Measurements from ENCODE around the gene SLC39A1. TPM values are rescaled to one million over a fixed set of nuclear protein-coding genes. Genes with fewer than 3 reads are reported as not detected.

Gene SLC39A1
- total RNA-seq, 1 experiment from 2014 or later, result 152 TPM

DNA sequence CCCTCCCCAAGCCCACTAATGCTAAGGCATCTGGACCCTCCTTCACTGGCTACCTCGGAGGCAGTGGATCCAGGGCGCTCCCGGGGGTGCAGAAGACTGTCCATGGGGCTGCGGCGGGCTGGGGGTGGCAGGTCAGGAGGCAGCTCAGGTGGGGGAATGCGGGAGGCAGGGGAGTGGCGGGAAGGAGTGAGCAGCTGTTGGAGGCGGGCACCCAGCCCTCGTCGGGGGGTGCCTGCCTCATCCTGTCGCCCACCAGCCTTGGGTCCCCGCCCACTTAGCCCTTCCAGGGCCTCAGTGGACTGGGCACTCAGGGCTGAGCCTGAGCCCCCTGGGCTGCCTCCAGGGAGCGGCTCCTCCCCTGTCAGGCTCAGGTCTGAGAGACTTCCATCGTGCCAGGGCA, 29.9 kb downstream of the SLC39A1 start:
- no peaks in the 10 kb centered on the region for H3K9me3 Mint-ChIP-seq (ENCODE audit: low read depth, unreplicated experiment)
- H3K4me3 Mint-ChIP-seq (ENCODE audit: low read depth, unreplicated experiment), result no peak overlapping the region
- no peaks in the 10 kb centered on the region for H3K4me1 Mint-ChIP-seq (ENCODE audit: low read depth, unreplicated experiment)
- no peak for DNase-seq
- no TSS peak for BruUV-seq (replicated peaks)
- CTCF ChIA-PET, result no interaction called here
- H3K36me3 Mint-ChIP-seq (ENCODE audit: insufficient read depth, unreplicated experiment), result peaks cover 64% of the 10 kb centered on the region
- TF ChIP-seq, protein P1, sequence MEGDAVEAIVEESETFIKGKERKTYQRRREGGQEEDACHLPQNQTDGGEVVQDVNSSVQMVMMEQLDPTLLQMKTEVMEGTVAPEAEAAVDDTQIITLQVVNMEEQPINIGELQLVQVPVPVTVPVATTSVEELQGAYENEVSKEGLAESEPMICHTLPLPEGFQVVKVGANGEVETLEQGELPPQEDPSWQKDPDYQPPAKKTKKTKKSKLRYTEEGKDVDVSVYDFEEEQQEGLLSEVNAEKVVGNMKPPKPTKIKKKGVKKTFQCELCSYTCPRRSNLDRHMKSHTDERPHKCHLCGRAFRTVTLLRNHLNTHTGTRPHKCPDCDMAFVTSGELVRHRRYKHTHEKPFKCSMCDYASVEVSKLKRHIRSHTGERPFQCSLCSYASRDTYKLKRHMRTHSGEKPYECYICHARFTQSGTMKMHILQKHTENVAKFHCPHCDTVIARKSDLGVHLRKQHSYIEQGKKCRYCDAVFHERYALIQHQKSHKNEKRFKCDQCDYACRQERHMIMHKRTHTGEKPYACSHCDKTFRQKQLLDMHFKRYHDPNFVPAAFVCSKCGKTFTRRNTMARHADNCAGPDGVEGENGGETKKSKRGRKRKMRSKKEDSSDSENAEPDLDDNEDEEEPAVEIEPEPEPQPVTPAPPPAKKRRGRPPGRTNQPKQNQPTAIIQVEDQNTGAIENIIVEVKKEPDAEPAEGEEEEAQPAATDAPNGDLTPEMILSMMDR (IDR thresholded peaks at IDR 0.05; ENCODE audit: unreplicated experiment), result no peak
- H3K27ac Mint-ChIP-seq (ENCODE audit: unreplicated experiment), result no peak overlapping the region
- intact Hi-C loops (cut with micrococcal nuclease; ENCODE audit: unreplicated experiment), result no loop called here
- no peaks in the 10 kb centered on the region for H3K27me3 Mint-ChIP-seq (ENCODE audit: unreplicated experiment)

DNA sequence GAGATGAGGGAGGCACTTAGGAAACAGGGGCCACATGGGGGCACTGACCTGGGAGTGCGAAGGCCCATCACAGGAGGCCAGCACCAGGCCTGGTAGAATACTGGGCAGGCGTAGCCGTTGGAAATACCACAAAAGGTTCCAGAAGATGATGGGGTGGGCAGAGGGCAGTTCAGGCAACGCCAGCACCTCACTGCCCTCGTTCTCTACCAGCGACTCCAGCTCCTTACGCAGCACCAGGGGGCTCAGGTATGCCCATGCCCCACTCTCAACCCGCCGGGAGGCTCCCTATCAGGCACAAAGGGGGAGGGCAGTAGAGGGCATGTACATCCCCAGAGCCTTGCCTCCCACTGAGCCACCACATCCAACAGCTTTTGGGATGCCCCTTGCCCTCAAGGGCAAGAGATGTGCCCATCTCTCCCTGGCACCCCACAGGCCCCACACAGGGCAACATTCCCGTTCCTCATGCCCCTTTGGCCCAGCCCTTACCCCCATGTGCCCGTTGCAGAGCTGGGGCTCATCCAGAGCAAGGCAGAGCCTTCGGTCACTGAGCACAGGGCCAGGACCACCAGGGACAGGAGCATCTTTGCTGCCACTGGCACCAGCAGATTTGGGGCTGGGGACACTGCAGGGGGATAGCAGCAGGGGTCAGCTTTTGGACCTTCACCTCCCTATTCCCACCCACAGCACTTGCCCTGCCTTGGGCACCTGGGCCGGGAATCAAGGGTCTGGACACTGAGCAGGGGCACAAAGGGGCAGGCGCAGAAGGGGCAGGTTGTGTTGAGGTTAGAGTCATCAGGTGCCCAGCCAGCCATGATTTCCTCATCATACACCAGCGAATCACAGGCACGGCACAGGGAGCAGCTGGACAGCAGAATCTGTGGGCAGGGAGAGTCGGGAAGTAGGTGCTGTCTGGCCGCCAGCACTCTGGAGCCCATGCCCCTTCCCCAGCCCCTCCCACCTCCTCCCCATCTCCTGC, 30.9 kb downstream of the SLC39A1 start:
- Mint-ChIP-seq H3K27ac (ENCODE audit: unreplicated experiment) (no peak overlapping the region), H3K36me3 (ENCODE audit: insufficient read depth, unreplicated experiment) (peaks cover 54% of the 10 kb centered on the region)
- CTCF ChIA-PET, result no interaction called here

DNA sequence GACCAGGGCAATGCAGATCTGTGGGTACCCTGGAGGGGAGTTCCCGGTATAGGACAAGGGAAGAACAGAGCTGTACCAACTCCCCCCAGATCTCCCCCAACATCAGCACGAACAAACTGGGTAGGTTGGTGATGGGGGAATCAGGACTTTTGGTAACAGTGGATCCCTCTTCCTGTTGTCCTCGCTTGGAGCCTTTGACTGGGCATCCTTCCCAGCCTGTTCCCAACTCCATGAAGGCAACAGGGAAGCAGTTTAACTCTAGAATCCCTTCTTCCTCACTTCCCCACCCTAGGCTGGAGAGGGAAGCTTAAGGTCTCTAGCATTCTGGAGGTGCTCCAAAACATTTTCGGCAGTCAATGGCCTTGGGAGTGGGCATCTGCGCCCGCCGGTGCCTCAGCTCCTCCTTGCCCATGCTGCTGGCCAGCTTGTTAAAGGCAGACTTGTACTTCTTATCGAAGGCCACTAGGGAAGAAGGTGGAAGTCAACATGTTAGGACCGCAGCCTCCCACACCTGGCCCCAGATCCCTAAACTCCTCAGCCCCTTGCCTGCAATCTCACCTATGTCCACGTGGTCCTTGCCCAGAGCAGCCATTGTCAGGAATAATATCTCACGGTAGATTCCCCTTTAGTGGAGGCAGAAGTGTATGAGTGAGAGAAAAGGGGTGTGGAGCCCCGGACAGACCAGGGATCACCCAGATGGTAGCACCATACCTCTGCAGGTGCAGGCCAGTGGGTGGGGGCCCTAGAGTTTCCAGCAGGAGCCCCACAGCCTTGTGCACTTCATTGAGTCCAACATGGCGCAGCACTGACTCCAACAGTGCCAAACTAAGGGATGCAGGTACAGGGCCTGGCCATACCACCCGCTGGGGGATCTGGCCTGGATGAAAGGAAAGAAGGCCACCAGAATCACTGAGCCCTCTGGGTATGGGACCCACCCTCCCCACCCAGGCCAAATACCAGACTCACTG, 33.1 kb downstream of the SLC39A1 start:
- BruUV-seq (replicated peaks), result no TSS peak
- CTCF ChIA-PET, result interaction anchor here (0.8 kb wide), 1 partner anchor 13 kb away, joined by 6 read pairs; no protein-coding TSS in a partner anchor
- TF ChIP-seq, protein P1 (IDR thresholded peaks at IDR 0.05; ENCODE audit: unreplicated experiment), result no peak
- H3K4me3 Mint-ChIP-seq (ENCODE audit: low read depth, unreplicated experiment), result no peak overlapping the region
- no peak overlapping the region for H3K27ac Mint-ChIP-seq (ENCODE audit: unreplicated experiment)
- no peak for DNase-seq
- intact Hi-C loops (cut with micrococcal nuclease; ENCODE audit: unreplicated experiment), result no loop called here
- peaks cover 42% of the 10 kb centered on the region for H3K36me3 Mint-ChIP-seq (ENCODE audit: insufficient read depth, unreplicated experiment)
- H3K27me3 Mint-ChIP-seq (ENCODE audit: unreplicated experiment), result no peaks in the 10 kb centered on the region
- no peaks in the 10 kb centered on the region for H3K4me1 Mint-ChIP-seq (ENCODE audit: low read depth, unreplicated experiment)
- no peaks in the 10 kb centered on the region for H3K9me3 Mint-ChIP-seq (ENCODE audit: low read depth, unreplicated experiment)

More for the DNA sequence above, 30.9 kb downstream of the SLC39A1 start:
- no TSS peak for BruUV-seq (replicated peaks)
- H3K4me3 Mint-ChIP-seq (ENCODE audit: low read depth, unreplicated experiment), result no peak overlapping the region
- no peak for DNase-seq
- no peaks in the 10 kb centered on the region for H3K4me1 Mint-ChIP-seq (ENCODE audit: low read depth, unreplicated experiment)
- intact Hi-C loops (cut with micrococcal nuclease; ENCODE audit: unreplicated experiment), result no loop called here
- no peaks in the 10 kb centered on the region for H3K9me3 Mint-ChIP-seq (ENCODE audit: low read depth, unreplicated experiment)
- TF ChIP-seq, protein P1 (IDR thresholded peaks at IDR 0.05; ENCODE audit: unreplicated experiment), result no peak
- H3K27me3 Mint-ChIP-seq (ENCODE audit: unreplicated experiment), result no peaks in the 10 kb centered on the region

DNA sequence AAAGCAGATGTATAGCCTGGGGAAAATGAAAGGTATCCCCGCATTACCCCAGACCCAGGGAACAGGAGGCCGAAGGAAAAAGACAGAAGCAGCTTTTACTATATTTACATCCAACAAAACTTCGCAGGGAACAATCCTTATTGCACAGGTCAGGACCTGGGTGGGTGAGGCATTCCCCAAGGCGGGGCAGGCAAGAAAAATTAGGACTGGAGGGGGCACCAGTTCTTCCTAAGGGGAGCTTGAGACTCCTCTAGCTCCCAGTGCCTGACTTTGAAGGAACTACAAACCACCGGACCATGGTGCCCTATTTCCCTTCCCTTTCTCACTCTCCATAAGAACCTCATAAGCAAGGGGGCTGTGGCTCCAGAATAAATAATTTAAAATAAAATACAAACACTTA, 33.9 kb downstream of the SLC39A1 start:
- H3K36me3 Mint-ChIP-seq (ENCODE audit: insufficient read depth, unreplicated experiment), result peaks cover 33% of the 10 kb centered on the region
- BruUV-seq (replicated peaks), result TSS peak; percentile 27
- H3K9me3 Mint-ChIP-seq (ENCODE audit: low read depth, unreplicated experiment), result no peaks in the 10 kb centered on the region
- CTCF ChIA-PET, result no interaction called here
- no peaks in the 10 kb centered on the region for H3K4me1 Mint-ChIP-seq (ENCODE audit: low read depth, unreplicated experiment)
- no peak overlapping the region for H3K4me3 Mint-ChIP-seq (ENCODE audit: low read depth, unreplicated experiment)
- TF ChIP-seq, protein P1 (IDR thresholded peaks at IDR 0.05; ENCODE audit: unreplicated experiment), result no peak
- DNase-seq, result no peak
- no peak overlapping the region for H3K27ac Mint-ChIP-seq (ENCODE audit: unreplicated experiment)
- intact Hi-C loops (cut with micrococcal nuclease; ENCODE audit: unreplicated experiment), result no loop called here
- no peaks in the 10 kb centered on the region for H3K27me3 Mint-ChIP-seq (ENCODE audit: unreplicated experiment)

All from Calu3 (cell line).